Hematopoietic multipotent progenitor cell (in vitro differentiated cells): ENCODE measurements around the gene CDCA5. TPM values are rescaled to one million over a fixed set of nuclear protein-coding genes. Genes with fewer than 3 reads are reported as not detected.

ENCODE experiments used
- DNase-seq, 3 donors: peaks; one replicate each; pipeline ENCODE4 v3.0.0-alpha.2; 2011 to 2015; ENCODE audit warnings: low read depth in 2 of 3, low spot score in 2 of 3
- total RNA-seq: library from RNA; depleted of rRNA; stranded (reverse); fragments of >200 nt; gene quantifications from one replicate; pipeline ENCODE4 v1.2.3, GENCODE V29; 2012

CDCA5 gene, protein sequence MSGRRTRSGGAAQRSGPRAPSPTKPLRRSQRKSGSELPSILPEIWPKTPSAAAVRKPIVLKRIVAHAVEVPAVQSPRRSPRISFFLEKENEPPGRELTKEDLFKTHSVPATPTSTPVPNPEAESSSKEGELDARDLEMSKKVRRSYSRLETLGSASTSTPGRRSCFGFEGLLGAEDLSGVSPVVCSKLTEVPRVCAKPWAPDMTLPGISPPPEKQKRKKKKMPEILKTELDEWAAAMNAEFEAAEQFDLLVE
- total RNA-seq: 5.1 TPM

DNA sequence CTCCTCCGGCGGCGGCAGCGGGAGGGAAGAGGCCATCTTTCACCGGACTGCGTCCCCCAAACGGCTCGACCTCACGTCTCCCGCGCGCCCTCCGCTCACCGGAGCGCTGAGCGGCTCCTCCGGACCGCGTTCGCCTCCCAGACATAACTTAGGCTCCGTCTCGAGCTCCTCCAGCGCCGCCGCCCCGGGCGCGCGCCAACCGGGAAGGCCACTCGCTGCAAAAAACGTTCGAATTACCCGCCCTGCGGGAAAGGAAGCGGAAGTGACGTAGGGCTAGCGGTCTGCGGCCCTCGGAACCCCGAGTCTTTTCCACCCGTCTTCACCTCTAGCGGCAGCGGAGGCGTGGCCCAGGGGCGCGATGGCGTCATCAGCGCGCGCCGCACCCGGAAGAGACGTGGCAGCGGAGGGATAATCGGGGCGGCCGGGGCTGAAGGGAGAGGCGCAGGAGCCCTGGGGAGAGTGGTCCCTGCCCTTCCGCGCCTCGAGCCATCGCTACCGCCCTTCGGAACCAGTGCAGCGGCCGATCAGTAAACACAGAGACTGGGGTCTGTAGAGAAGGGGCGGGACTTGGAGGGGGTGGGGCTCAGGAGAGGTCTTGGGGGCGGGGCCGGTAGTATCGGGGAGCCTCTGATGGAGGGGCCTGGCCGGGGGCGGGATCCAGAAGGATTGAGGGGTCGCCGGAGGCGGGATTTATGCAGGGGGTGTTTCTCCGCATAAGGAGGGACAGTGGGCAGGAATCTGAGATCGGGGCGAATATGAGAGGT lies at the start of gene CDCA5, which contains the start of gene ZFPL1:
Gene CDCA5, minus strand, starts transcription at position 207 of the 764 bp plus-strand sequence. Its CDS starts 62 bp downstream, at position 145.
Gene ZFPL1, plus strand, starts transcription at position 389 of the 764 bp plus-strand sequence. CDS start 477 bp downstream, outside the sequence.
- DNase-seq: peak; percentile 93 to 96 (median 93)

DNA sequence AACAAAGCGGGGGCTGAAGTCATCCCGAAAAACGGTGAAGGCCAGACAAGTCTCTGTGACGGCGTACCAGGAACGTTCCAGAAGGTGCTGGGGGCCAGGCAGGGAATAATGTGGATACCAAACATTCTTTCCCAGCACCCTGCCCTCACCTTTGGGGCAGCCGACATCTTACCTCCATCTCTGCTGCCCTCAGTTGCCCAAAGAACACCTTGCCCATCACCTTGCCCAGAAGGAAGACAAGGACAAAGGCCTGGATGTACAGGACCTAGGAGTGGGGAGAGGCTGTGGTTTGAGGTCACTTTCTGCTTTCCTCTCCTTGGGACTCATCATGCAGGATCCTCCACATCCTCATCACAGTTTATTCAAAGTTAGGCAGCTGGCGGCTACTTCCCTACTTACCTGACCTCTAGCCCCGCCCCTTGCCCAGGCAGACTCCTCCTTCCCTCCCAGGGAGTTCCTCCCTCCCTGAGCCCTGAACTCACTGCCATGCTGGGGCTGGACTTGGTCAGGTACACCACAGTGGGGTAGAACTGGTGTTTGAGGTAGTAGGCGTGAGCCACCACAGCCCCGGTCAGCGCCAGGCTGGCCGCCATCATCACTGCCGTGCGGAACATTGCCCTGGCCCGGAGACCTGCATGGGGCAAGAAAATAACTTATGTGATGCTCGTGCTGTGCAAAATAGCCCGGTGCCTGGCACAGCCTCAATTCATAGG lies 49.3 kb upstream of the CDCA5 start:
- peak in 2 of 3 donors; percentile 41 to 42 for DNase-seq

DNA sequence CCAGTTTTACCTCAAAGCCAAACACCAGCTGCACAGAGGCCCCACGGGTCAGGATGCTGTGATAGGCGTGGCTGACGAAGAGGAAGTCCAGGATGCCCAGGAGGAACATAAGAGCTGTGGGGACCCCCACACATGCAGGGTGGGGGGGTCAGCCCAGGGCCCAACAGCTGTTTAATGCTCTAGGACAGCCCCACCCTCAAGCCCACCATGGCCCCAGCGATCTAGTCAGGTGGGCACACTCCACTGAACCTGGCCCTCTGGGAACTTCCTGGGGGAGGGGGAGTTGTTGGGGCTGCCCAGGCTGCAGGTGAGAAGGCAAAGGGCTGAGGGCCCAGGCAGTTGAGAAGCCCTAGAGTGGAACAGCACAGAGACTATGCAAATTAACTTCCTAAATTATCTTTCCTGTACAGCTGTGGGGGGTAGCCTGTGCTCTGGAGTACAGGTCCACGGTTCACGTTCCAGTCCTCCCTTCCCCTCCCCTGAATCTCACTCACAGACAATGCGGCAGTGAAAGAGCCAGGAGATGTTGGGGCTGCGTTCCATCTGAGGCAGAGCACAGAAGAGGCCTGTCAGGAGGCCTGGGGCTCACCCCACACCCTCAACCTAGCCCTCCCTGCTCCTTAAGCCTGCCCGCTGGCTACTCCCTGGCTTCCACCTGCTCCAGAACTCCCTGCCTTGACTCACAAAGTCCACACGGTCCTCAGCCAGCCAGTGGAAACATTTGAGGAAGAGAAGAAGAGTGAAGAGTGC lies 48.6 kb upstream of the CDCA5 start:
- DNase-seq: no peak

DNA sequence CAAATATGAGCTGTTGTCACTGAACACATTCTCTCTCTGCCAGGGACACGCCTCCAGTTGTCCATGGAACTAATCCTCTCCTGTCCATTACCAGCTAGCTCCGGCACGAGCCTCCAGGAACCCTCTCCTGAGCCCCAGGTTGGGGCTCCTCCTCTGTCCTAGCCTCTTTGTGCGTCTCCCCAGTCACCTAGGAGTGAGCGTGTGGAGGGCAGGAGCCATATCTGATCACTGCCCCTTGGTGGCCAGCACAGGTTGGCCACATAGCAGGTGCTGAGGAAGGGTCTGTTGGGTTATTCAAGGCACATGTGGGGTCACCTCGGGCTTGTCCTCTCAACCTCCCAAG lies 48.0 kb upstream of the CDCA5 start:
- DNase-seq: no peak

DNA sequence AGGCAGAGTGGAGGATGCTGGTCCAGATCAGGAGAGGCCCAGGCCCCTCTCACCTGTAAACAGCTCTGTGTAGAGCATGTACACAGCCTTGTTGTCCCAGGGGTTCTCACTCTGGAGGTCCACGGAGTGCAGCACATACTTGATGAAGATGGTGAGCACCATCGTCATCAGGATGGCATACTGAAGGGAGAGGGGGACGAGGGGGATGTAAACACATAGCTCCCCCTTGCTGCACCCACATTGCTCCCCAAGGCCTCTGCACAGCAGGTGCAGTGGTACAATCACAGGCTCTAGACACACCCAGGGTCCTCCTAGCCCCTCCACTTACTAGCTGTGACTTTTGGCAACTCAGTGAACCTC lies 47.6 kb upstream of the CDCA5 start:
- DNase-seq: no peak

DNA sequence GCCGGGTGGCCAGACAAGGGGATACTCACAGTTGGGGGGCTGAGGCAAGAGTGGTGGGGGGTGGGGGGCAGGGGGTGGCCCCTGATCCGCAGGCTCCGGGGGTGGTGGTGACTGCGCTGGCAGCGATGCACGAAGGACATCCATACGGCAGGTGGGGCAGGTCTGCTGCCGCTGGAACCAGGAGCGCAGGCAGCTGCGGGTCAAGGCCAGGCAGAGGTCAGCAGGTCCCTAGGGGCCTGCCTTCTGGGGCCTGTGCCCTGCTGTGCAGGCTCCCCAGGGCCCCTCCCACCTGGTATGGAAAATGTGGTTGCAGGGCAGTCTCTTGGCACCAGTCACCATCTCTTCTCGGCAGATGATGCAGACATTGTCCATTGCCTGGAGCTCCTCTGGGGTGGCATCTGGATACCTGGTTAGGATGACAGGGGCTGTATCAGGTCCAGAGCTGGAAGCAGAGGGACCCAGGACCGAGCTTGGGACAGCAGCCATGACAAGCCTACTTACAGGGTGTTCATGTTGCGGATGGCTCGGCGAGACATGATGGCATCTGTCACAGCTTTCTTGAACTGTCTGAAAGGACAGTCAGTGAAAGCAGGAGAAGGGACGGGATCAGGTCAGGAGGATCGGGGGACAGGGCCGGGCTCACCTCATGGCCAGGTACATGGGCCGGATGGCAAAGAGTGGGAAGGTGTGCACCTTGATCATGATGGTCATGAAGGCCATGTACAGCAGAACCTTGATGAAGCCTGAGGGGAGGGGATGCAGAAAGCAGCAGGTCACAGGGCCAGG lies 47.0 kb upstream of the CDCA5 start:
- DNase-seq: no peak

DNA sequence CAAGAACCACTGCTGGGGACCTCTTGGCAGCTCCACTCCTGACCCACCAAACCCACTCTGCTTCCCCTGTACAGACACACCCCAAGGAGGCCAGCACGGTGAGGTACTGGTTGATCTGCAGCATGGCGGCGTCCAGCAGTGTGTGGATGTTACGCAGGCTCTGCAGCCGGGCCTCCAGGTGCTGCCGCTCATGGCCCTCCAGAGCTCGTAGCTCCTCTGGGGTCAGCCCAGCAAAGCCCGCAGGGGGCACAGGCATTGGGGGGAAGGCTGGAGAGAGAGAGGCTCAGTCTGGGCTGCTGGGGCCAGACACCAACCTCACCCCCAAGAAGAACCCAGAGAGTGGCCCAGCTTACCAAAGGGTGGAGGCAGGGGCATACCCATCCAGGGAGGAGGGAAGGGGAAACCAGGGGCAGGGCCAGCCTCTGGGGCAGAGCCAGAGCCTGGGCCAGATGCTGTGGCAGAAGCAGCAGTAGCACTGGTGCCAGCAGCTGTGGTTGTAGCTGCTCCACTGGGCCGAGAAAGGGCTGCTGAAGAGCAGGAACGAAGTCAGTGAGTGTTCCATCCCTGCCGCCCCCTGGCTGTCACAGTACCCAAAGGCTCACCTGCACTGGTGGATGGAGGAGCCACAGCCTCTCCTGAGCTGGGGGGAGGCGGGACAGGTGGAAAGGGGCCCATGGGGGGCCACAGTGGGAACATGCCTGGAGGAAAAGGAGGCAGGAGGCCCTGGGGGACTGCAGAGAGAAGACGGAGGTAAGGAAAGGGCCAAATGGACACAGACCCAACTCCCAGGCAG lies 46.0 kb upstream of the CDCA5 start:
- no peak for DNase-seq

DNA sequence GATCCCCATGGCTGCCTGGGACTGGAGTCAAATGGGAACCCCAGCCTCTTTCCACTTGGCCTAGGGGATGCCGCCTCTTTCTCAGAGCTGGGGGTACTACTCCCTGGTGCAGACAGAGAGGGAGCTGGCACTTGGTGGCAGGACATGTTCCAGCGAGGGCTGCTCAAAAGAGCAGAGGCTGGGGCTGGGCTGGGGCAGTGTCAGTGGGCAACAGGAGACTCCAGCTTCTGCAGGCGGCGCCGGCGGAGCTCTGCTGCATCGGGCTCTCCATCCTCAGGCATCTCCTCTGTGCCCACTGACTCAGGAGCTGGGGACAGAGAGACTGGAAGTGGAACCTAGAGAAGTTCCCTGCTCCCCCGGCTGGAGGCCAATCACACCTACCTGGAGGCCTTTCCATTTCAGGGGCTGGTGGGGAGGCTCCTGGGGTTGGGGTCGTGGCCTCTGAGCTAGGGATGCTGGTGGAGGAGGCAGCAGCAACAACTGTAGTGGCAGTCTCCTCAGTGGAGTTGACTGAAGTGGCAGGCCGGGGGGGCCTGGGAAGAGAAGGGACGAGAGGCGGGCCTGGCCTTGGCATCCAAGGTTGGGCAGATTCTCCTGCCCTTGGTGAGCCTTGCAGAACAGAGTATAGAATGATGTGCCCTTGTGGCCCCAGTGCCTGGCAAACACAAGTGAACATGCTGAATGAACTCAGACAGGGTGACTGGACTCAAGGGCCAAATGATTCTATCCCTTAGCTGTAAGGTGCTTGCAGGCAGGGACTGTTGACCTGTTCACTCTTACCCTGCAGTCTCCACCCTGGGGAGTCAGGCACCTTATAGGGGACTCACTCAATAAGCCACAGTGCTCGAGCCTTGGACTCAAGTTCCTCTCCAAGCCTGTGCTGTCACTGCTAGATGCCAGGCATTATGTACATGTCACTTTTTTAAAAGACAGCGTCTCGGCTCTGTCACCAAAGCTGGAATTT lies 44.6 kb upstream of the CDCA5 start:
- no peak for DNase-seq

DNA sequence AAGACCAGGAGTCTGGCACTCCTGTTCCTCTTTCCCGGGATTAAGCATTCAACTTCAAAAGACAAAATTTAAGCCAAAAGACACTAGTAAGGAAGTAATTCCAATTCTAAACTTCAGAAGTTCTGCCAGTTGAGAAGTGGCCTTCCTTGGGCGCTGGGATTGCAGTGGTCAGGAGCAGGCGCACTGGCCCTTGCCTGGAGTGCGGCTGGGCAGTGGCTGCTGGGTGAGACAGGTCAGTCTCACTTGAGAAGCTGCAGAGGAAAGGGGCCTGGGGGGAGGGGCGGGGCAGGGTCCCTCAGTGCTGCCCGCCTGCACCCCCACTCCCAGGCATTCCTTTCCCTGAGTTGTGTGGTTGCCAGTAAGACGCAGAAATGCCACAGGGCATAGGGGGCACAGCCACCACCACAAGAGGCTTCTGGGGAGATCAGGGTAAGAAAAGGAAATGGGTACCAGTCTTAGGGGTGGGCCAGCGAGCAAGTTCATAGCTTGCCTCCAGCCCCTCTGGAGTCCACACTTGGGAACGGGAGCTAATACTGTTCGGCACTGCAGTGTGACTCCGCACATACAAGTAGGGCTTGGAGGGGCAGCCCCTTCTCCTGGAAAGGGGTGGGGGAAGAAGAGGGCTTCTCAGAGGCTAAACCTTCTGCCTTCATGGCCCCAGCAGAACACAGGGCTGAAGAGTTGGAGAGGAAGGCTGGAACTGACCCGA lies 43.8 kb upstream of the CDCA5 start:
- DNase-seq: no peak

DNA sequence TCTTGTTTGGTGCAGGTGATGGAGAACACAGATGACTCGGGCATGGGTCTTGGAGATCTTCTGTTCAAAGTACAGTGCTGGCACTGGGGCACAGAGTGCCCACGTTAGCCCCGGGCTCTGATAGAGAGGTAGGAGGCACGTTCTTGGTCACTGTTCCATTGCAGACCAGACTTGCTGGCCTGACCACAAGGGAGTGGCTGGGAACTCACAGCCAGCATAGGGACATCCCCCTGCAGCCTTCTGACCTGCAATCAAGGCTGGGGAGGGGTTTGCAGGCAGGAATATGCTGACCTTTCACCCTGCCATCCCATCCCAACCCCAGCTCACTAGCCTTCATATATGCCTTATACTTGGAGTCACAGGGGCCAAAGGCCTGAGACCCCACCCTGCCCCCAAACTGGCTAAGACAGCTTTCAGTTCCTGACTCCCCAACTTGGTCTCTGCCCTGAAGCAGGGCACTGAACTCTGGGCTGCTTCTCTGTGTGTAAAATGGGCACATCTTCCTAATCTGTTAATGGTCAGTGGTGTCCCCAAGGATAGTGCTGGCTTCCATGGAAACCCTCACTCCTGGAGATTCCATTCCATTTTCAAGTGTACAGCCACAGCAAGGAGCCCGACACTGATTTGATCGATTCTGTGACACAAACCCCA lies 42.9 kb upstream of the CDCA5 start:
- no peak for DNase-seq

DNA sequence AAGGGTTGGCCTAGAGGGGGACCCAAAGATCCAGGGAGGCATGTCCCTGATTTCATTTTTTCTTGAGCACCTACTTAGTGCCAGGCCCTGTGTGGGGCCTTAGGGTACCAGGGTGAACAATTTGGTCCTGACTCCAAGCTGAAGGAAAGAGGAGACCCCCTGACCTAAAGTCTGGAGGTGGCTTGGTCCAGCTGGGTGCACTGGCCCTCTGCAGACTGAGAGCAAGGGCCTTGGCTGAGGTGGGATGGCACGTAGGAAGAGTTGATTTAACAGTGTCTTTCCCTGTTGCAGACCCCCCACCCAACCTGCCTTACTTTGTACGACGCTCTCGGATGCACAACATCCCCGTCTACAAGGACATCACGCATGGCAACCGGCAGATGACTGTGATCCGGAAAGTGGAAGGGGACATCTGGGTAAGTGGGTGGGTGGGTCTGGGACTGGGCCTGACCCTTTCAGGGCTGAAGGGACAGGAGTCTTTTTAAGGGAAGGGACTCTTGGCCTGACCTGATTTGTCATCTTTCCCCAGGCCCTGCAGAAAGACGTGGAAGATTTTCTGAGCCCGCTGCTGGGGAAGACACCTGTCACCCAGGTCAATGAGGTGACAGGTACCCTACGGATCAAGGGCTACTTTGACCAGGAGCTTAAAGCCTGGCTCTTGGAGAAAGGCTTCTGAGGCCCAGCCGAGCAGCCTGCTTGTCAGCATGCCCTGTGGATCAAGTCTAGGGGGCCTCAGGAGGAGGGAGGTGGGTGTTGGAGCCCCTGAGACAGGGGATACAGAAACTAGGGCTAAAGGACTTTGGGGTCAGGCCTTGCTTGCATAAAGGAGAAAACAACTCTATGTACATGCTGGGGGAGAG lies 41.6 kb upstream of the CDCA5 start:
- DNase-seq: no peak

DNA sequence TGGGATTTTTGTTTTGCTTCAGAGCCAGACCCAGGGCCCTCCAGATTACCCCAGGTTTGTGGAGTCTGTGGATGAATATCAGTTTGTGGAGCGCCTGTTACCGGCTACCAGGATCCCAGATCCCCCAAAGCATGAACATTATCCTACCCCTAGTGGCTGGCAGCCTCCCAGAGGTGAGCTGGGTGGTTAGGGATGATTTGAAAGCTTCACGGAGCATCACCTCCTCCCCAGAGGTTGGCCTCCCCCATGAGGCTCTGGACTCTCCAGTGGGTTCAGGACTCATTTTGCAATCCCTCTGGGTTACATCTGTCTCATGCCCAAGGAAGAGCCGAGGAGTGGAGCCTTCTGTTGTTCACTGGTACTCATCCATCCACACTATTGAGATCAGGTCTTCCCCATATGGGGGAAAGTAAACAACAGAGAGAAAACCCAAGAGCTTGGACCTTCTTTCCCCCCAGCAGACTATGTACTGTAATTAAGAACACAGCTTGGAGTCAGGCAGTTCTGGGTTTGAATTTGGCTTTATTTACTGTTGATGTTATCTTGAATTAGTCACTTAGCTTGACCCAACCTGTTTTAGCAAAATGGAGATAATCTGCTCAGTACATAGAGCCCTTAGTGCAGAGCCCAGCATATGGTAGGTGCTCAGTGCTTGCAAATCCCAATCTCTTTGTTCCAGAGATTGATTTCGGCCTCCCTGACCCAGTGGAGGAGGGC lies 40.8 kb upstream of the CDCA5 start:
- no peak for DNase-seq

DNA sequence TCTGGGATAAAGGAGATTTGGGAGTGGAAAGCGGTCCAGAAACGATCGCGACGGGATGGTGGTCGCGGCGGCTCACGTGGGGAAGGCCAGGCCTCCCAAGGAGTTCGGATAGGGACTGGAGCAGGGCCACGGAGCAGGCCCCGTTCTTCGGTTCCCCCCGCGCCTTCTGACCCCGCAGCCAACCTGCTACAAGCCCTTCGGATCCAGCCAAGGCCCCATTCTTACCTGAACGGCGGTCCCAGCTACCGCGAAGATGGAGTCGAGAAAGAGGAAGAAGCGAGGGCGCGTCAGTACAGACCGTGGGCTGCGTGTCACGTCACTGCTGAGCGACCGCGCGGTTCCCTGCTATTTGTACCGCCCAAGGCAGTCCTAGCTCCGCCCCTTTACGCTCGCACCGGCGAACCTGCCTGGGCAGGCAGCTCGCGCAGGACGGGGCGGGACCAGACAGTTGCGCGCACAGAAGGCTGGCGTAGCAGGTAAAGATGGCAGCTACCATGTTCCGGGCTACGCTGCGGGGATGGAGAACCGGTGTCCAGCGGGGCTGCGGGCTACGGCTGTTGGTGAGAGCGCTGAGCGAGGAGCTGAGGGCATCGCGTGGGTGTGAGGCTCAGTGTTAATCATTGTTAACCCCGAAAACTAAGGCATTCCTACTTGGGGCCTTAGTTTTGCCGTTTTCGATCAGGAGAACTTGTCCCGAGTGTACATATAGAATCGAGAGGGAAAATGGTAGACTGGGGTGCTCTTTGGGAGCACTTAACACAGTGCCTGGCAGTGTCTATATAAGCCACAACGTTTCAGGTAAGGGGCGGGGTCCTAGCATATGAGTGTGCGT lies 38.2 kb upstream of the CDCA5 start, which contains the start of the genes FAU and MRPL49:
Gene FAU, minus strand, starts transcription at position 270 of the 832 bp plus-strand sequence. CDS start 321 bp downstream, outside the sequence.
Gene MRPL49, plus strand, starts transcription at position 457 of the 832 bp plus-strand sequence. Its CDS starts 26 bp downstream, at position 483.
- peak; percentile 92 to 99 (median 98) for DNase-seq

DNA sequence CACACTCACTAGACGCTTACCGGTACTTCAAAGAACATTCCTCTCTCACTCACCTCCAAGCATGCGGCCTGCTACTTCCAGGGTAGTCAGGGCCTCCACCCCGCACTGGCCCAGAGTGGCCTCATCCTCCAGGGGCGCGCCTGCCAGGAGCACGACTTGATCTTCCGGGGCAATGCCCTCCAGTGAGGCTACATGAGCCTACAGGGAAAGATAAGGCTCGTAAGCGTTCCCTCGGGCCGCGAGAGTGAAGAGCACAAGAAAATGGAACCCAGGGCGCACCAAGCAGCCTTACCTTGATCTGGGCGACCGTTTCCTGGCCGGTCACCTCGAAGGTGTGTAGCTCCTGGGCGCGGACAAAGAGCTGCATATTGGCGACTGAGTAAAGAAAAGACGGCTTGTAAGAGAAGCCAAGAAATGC lies 37.6 kb upstream of the CDCA5 start:
- DNase-seq: peak in 1 of 3 donors; percentile 31
